NCI-H510A (cell line): ENCODE measurements around the gene CDC42SE1.

Source experiments
- DNase-seq: peaks from one replicate; lab custom pipeline; 2025; lab: John Stamatoyannopoulos, UW

CDC42SE1 gene

GRCh38 chr1:151008244-151009205 lies 50.9 kb downstream of the CDC42SE1 start, which contains the start of gene PRUNE1:
Gene PRUNE1, plus strand, starts transcription at chr1:151008449. Its CDS starts 184 bp downstream, at chr1:151008633.
- DNase-seq, result peak; percentile 93

- DNase-seq, result no peak
These were observed 51.6 kb downstream of the CDC42SE1 start for GRCh38 chr1:151007853-151008243.

GRCh38 chr1:151006327-151007052 lies 52.9 kb downstream of the CDC42SE1 start, which contains the start of gene MINDY1:
Gene MINDY1, minus strand, starts transcription at chr1:151006902. Its CDS starts 4,285 bp downstream, at chr1:151002617.
- DNase-seq, result peak; percentile 71

- no peak for DNase-seq
These were observed 53.6 kb downstream of the CDC42SE1 start for GRCh38 chr1:151005729-151006319.

GRCh38 chr1:151003180-151003579 lies 56.2 kb downstream of the CDC42SE1 start:
- DNase-seq, result no peak

GRCh38 chr1:151002611-151003010 lies 56.8 kb downstream of the CDC42SE1 start:
- DNase-seq, result no peak

GRCh38 chr1:151002051-151002450 lies 57.4 kb downstream of the CDC42SE1 start:
- no peak for DNase-seq

GRCh38 chr1:151001602-151002001 lies 57.8 kb downstream of the CDC42SE1 start:
- no peak for DNase-seq
